GM12873 (cell line): Measurements from ENCODE around the gene TDO2.

Experiments
- CTCF ChIP-seq: IDR thresholded peaks from 2 replicates; pipeline ENCODE4 v1.5.1; 2012; ENCODE audit warnings: low read depth, mild to moderate bottlenecking, moderate library complexity, low read length, control low read depth; ENCODE audit not compliant: insufficient read depth; ENCODE audit errors: missing control alignments

Gene TDO2

DNA sequence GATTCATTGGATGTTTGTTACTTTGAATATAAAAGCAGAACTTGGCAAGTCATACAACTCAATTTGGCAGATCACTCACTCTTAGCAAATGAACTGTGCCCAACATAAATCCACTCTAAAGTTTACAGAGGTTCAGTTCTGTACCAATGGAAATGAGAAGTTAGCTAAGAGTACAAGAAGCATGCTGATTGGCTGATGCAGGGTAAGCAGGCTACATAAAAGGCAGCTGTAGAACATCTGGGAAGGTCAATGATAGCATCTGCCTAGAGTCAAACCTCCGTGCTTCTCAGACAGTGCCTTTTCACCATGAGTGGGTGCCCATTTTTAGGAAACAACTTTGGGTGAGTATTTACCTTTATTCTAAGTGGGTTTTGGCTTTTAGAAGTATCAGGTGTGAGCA lies at the start of gene TDO2:
Gene TDO2 (plus strand): TSS at position 244 of the 400 bp plus-strand sequence. CDS start 63 bp downstream, at position 307.
- no peak for TF ChIP-seq CTCF

DNA sequence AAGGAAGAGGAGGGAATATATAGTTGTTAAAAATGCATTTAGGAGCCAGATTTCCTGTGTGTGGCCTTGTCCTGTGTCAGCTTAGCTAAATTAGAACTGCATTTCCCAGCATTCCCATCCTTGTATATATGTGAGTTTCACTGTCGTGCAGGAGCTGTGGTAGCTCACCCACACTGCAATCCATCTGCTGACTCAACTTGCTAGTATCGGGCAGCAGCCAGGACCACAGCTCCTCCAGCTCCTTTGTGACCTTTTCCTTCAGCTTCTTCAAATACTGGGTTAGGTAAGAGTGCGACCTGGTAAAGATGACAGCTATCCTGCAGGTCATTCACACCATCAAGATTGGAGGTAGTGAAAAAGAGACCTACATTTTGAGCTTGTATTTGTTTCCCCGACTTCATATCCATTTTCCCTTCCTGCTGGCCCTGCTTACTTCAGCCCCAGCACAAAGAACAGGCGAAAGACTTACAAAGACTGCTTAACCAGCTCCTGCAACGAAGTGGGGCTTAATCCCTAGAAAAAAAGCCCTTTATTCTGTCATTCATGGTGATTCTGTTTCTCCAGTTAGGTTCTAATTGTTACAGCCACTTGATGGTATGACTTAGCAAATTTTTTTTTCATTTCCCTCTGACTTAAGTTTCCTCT lies 48.8 kb upstream of the TDO2 start:
- no peak for TF ChIP-seq CTCF

DNA sequence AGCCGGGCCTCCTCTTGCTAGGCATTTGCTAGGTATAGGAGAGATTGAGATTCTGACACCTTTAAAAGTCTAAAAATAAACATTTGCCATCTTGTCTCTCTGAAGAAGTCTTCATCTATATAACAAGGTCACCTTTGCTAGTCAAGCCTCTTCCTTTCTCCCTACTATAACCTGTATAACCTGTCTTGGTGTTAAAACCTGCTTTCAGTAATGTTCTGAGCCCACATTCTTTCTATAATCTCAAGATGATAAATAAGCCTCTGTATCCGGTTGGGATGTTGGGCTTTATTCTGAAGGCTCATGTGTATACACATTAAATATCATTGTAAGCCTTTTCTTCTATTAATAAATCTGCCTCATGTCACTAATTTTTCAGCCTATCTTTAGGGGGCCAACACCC lies 47.6 kb upstream of the TDO2 start:
- TF ChIP-seq CTCF: no peak

DNA sequence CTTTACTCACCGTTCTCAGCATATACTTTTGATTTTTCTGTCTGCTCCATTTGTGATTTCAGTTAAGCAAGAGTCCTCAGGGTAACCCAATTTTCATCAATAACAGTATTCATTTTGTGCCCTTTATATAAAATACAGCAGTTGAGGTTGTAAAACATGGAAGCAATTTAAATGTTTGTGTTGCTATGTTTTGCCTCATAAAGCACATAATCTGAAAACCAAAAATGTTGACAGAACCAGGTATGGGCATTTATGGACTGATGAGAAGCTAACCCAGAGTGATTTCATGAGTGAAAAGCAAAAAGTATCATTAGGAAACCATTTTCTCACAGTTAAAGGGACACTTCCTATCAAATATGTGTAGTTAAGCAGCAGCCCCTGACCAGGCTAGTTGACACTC lies 37.3 kb upstream of the TDO2 start, which contains the start of gene ASIC5:
Gene ASIC5 (minus strand): TSS at position 101 of the 400 bp plus-strand sequence. CDS start 51 bp downstream, at position 50.
- no peak for TF ChIP-seq CTCF

DNA sequence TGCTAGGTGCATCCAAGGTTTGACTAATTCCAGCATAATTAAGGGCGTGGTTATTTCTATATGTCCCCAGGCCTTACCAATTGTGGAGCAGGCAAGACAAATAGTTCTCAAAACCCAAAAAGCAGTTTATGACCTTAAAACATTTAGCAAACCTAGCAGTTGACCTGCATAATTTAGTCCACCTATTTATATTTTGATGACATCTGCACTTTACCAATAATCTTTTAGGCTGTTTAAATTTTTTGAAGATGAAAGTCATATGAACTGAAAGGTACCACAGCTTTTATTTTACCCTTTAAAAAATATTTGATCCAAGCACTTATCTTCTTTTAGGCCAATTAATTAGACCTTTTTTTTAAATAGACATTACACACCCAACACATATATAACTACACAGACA lies 27.6 kb upstream of the TDO2 start:
- TF ChIP-seq CTCF: no peak

DNA sequence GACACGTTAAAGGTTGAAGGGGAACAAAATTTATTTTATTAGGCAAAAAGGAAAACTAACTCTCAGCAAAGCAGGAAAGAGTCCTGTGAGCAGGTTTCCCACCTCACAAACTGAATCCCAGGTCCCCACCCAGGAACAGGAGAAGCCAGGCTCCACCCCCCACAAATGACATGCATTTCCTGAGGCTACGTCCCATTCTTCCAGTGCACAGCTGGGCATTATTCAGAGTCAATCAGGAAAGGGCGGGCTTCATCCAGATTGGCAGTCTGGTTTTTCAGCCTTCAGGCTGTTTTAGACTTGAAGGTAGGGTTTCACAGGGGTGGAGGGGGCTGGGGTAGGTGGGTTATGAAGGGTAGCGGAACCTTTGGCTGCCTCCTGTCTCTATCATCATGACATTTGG lies 25.5 kb upstream of the TDO2 start:
- TF ChIP-seq CTCF: no peak

- no peak for TF ChIP-seq CTCF
Observed at GRCh38 chr4:155878611-155879010, 24.9 kb upstream of the TDO2 start.

DNA sequence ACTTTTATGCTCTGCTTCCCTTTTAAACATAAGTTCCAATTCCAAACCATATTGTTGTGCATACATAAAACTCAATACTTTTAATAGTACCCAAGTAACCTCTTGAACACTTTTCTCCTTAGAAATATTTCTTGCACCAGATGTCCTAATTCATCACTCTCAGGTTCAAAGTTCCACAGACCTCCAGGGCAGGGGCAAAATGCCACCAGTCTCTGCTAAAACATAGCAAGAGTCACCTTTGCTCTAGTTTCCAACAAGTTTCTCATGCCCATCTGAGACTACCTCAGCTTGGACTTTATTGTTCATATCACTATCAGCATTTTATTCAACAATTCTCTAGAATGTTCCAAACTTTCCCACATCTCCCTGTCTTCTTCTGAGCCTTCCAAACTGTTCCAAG lies 23.7 kb upstream of the TDO2 start:
- no peak for TF ChIP-seq CTCF
